Smooth muscle cell (in vitro differentiated cells): ENCODE results near the gene MYO16. TPM values are rescaled to one million over a fixed set of nuclear protein-coding genes. Genes with fewer than 3 reads are reported as not detected.

Source experiments
- DNase-seq: peaks from one replicate; lab custom pipeline; 2025; ENCODE audit not compliant: unreplicated experiment; lab: John Stamatoyannopoulos, UW
- H2AFZ ChIP-seq: fragments of 200-600 bp; sonication (generic); 2 replicates; pipeline ENCODE4 v1.6.0; 2016; ENCODE audit warnings: antibody characterized with exemption, low read depth, mild to moderate bottlenecking
- H3F3A ChIP-seq: fragments of 200-600 bp; sonication (generic); 2 replicates; pipeline ENCODE4 v1.6.0; 2017; ENCODE audit warnings: antibody characterized with exemption, low read depth
- H3K27ac ChIP-seq: fragments of 200-600 bp; sonication (generic); 2 replicates; pipeline ENCODE4 v1.5.1; 2016; ENCODE audit warnings: low read depth, mild to moderate bottlenecking
- H3K27me3 ChIP-seq: fragments of 200-600 bp; sonication (generic); 2 replicates; pipeline ENCODE4 v1.6.1; 2016; ENCODE audit warnings: low read depth, mild to moderate bottlenecking
- H3K36me3 ChIP-seq: fragments of 200-600 bp; sonication (generic); 2 replicates; pipeline ENCODE4 v1.5.1; 2016; ENCODE audit warnings: low read depth
- H3K4me1 ChIP-seq: fragments of 200-600 bp; sonication (generic); 2 replicates; pipeline ENCODE4 v1.5.1; 2016; ENCODE audit warnings: low read depth
- H3K4me2 ChIP-seq: fragments of 200-600 bp; sonication (generic); 2 replicates; pipeline ENCODE4 v1.6.0; 2016; ENCODE audit warnings: mild to moderate bottlenecking
- H3K4me3 ChIP-seq: fragments of 200-600 bp; sonication (generic); 2 replicates; pipeline ENCODE4 v1.5.1; 2016; ENCODE audit warnings: mild to moderate bottlenecking
- H3K79me2 ChIP-seq: fragments of 200-600 bp; sonication (generic); 2 replicates; pipeline ENCODE4 v1.6.0; 2016; ENCODE audit warnings: low read depth, mild to moderate bottlenecking
- H3K9ac ChIP-seq: fragments of 200-600 bp; sonication (generic); 2 replicates; pipeline ENCODE4 v1.6.0; 2016; ENCODE audit warnings: low read depth
- H3K9me3 ChIP-seq: fragments of 200-600 bp; sonication (generic); replicated peaks from 2 replicates; pipeline ENCODE4 v1.5.1; 2016; ENCODE audit warnings: low read depth
- H4K20me1 ChIP-seq: fragments of 200-600 bp; sonication (generic); 2 replicates; pipeline ENCODE4 v1.6.0; 2016; ENCODE audit warnings: low read depth
- CTCF ChIP-seq: fragments of 200-600 bp; sonication (generic); IDR thresholded peaks from 2 replicates; pipeline ENCODE4 v1.5.1; 2017; ENCODE audit warnings: borderline replicate concordance, mild to moderate bottlenecking, antibody characterized with exemption; ENCODE audit not compliant: insufficient read depth, poor library complexity, severe bottlenecking
- WGBS: methylation state at CpG from one replicate; pipeline ENCODE4 v1.1.7; 2016; ENCODE audit warnings: low lambda C conversion rate; 5-methylcytosine and 5-hydroxymethylcytosine counted together
- polyA plus RNA-seq: library from polyadenylated mRNA; unstranded; fragments of >200 nt; fragmentation: Nextera tagmentation; extraction: Ambion mirVana; gene quantifications from 2 replicates; pipeline ENCODE4 v1.2.1, GENCODE V29; 2016
- total RNA-seq: library from RNA; depleted of rRNA; stranded (reverse); fragments of >200 nt; gene quantifications from 2 replicates; pipeline ENCODE4 v1.2.3, GENCODE V29; 2014

MYO16 gene
- total and polyA plus RNA-seq, 2 experiments from 2014 or later, result not detected

- WGBS, result 59% methylated on average over 5 of the region's 5 CpGs
- H3K79me2 ChIP-seq, result no peaks in the 10 kb centered on the region
- H3K9ac ChIP-seq, result peak overlapping the region; percentile 25
- H3K4me2 ChIP-seq, result peak overlapping the region; percentile 27
- H3K4me1 ChIP-seq, result peaks cover 49% of the 10 kb centered on the region
- no peaks in the 10 kb centered on the region for H4K20me1 ChIP-seq
- no peaks in the 10 kb centered on the region for H3K27me3 ChIP-seq
- H2AFZ ChIP-seq, result peak overlapping the region; percentile 50
- no peak for DNase-seq
- no peaks in the 10 kb centered on the region for H3K9me3 ChIP-seq
- no peak for TF ChIP-seq CTCF
- no peak overlapping the region for H3K4me3 ChIP-seq
- H3K36me3 ChIP-seq, result no peaks in the 10 kb centered on the region
- peak overlapping the region; percentile 28 for H3K27ac ChIP-seq
- no peaks in the 10 kb centered on the region for H3F3A ChIP-seq
Measured at GRCh38 chr13:109151696-109152095, 522.3 kb downstream of the MYO16 start.

- Histone ChIP-seq H3F3A (no peaks in the 10 kb centered on the region), H3K27me3 (no peaks in the 10 kb centered on the region), H2AFZ (peak overlapping the region; percentile 50), H3K9me3 (no peaks in the 10 kb centered on the region), H3K4me1 (peaks cover 53% of the 10 kb centered on the region), H3K9ac (no peak overlapping the region), H3K36me3 (no peaks in the 10 kb centered on the region), H3K4me3 (no peak overlapping the region), H4K20me1 (no peaks in the 10 kb centered on the region), H3K4me2 (peak overlapping the region; percentile 27), H3K79me2 (no peaks in the 10 kb centered on the region), H3K27ac (no peak overlapping the region)
- DNase-seq, result no peak
- WGBS, result 59% methylated on average over 9 of the region's 9 CpGs
- TF ChIP-seq CTCF, result no peak
Measured at GRCh38 chr13:109152311-109152820, 523.0 kb downstream of the MYO16 start.

- Histone ChIP-seq H3K27ac (no peak overlapping the region), H3F3A (no peaks in the 10 kb centered on the region), H4K20me1 (no peaks in the 10 kb centered on the region), H3K36me3 (no peaks in the 10 kb centered on the region), H3K4me2 (no peak overlapping the region), H3K27me3 (no peaks in the 10 kb centered on the region), H3K79me2 (no peaks in the 10 kb centered on the region), H3K9me3 (no peaks in the 10 kb centered on the region), H3K4me3 (no peak overlapping the region), H3K9ac (no peak overlapping the region), H3K4me1 (peaks cover 50% of the 10 kb centered on the region), H2AFZ (no peak overlapping the region)
- no peak for TF ChIP-seq CTCF
- WGBS, result 91% methylated on average over 10 of the region's 10 CpGs
- DNase-seq, result no peak
Measured at GRCh38 chr13:109152941-109153340, 523.5 kb downstream of the MYO16 start.

- Histone ChIP-seq H3K9ac (no peak overlapping the region), H4K20me1 (no peaks in the 10 kb centered on the region), H3K27me3 (no peaks in the 10 kb centered on the region), H3K36me3 (no peaks in the 10 kb centered on the region), H2AFZ (no peak overlapping the region), H3K9me3 (no peaks in the 10 kb centered on the region), H3K4me2 (no peak overlapping the region), H3K79me2 (no peaks in the 10 kb centered on the region), H3F3A (no peaks in the 10 kb centered on the region), H3K4me1 (peaks cover 39% of the 10 kb centered on the region), H3K27ac (no peak overlapping the region), H3K4me3 (no peak overlapping the region)
- no peak for TF ChIP-seq CTCF
- no peak for DNase-seq
- WGBS, result 60% methylated on average over 8 of the region's 8 CpGs
Measured at GRCh38 chr13:109154146-109154545, 524.7 kb downstream of the MYO16 start.
